Mammary epithelial cell (primary cell): ENCODE results near the gene STXBP5.

Experiments used
- EZH2 ChIP-seq: IDR thresholded peaks from 2 replicates; pipeline ENCODE4 v1.6.1; 2012; ENCODE audit warnings: low read length, inconsistent platforms, borderline replicate concordance
- TF ChIP-seq, protein P1 (sequence below), 2 donors: IDR thresholded peaks in 1 of 2; conservative IDR thresholded peaks in 1 of 2; 2 replicates each; pipeline ENCODE4 v1.5.1; 2011 to 2012; ENCODE audit warnings: inconsistent platforms in 2 of 2, low read length in 2 of 2, mild to moderate bottlenecking in 2 of 2, control low read depth in 1 of 2, low read depth in 1 of 2; ENCODE audit not compliant: insufficient read depth in 1 of 2; ENCODE audit errors: extremely low read depth in 1 of 2

DNA sequence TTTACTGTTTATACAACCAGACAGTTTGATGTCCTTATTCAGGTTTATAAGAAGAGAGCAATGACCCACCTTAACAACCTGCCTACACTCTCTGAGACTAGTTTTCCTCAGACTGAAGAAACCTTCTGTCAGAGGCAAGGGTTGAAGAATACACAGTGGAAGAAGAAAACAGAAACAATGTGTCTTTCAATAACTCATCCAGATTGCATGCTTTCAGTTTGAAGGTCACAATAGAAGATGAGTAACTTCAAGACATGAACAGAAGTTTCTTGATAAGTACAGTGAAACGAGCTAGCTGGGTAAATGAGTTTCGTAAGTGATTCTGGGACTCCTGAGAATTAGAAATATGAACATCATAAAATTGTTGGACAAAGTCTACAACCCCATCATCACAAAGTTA, 141.7 kb downstream of the STXBP5 start:
- no peak for TF ChIP-seq EZH2
- TF ChIP-seq, protein P1, sequence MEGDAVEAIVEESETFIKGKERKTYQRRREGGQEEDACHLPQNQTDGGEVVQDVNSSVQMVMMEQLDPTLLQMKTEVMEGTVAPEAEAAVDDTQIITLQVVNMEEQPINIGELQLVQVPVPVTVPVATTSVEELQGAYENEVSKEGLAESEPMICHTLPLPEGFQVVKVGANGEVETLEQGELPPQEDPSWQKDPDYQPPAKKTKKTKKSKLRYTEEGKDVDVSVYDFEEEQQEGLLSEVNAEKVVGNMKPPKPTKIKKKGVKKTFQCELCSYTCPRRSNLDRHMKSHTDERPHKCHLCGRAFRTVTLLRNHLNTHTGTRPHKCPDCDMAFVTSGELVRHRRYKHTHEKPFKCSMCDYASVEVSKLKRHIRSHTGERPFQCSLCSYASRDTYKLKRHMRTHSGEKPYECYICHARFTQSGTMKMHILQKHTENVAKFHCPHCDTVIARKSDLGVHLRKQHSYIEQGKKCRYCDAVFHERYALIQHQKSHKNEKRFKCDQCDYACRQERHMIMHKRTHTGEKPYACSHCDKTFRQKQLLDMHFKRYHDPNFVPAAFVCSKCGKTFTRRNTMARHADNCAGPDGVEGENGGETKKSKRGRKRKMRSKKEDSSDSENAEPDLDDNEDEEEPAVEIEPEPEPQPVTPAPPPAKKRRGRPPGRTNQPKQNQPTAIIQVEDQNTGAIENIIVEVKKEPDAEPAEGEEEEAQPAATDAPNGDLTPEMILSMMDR (conservative IDR thresholded peaks at IDR 0.05 in 1 of 2, IDR thresholded peaks at IDR 0.05 in 1 of 2; ENCODE audit: extremely low read depth in 1 of 2, insufficient read depth in 1 of 2, low read depth in 1 of 2, low read length in 2 of 2), result no peak
